Activated T-cell treated with anti-CD3 and anti-CD28 coated beads for 1 hour (primary cell): ENCODE results near the gene GINS2.

ENCODE experiments used
- DNase-seq: peaks from one replicate; pipeline ENCODE4 v3.0.0-alpha.2; 2020; ENCODE audit warnings: low read depth

GINS2 gene

GRCh38 chr16:85716022-85716679 is 27.4 kb upstream of the GINS2 start:
- DNase-seq: no peak

GRCh38 chr16:85715169-85716021 is 26.6 kb upstream of the GINS2 start:
- DNase-seq: no peak

GRCh38 chr16:85712801-85713200 is 24.0 kb upstream of the GINS2 start:
- no peak for DNase-seq

- no peak for DNase-seq
Measured at GRCh38 chr16:85711982-85712587, 23.3 kb upstream of the GINS2 start.

- no peak for DNase-seq
Measured at GRCh38 chr16:85710732-85711131, 22.0 kb upstream of the GINS2 start.

- no peak for DNase-seq
Measured at GRCh38 chr16:85709766-85710585, 21.2 kb upstream of the GINS2 start.

GRCh38 chr16:85708338-85708737 is 19.6 kb upstream of the GINS2 start:
- no peak for DNase-seq

- DNase-seq: no peak
Measured at GRCh38 chr16:85707528-85708095, 18.9 kb upstream of the GINS2 start.

GRCh38 chr16:85706449-85707034 is 17.8 kb upstream of the GINS2 start:
- DNase-seq: no peak

- no peak for DNase-seq
Measured at GRCh38 chr16:85704900-85705846, 16.4 kb upstream of the GINS2 start.

GRCh38 chr16:85704011-85704410 is 15.3 kb upstream of the GINS2 start:
- DNase-seq: no peak

GRCh38 chr16:85699628-85700027 is 10.9 kb upstream of the GINS2 start:
- no peak for DNase-seq

- no peak for DNase-seq
Measured at GRCh38 chr16:85698935-85699558, 10.3 kb upstream of the GINS2 start.

- no peak for DNase-seq
Measured at GRCh38 chr16:85698459-85698891, 9.7 kb upstream of the GINS2 start.

- no peak for DNase-seq
Measured at GRCh38 chr16:85697431-85697830, 8.7 kb upstream of the GINS2 start.

- no peak for DNase-seq
Measured at GRCh38 chr16:85696781-85697180, 8.0 kb upstream of the GINS2 start.

- DNase-seq: no peak
Measured at GRCh38 chr16:85695196-85696128, 6.7 kb upstream of the GINS2 start.

GRCh38 chr16:85690469-85691064 is 1.8 kb upstream of the GINS2 start:
- no peak for DNase-seq
